GM10266 (cell line): ENCODE measurements around the gene ZNF326.

Source experiments
- DNase-seq: peaks from one replicate; pipeline ENCODE4 v3.0.0; 2012; ENCODE audit errors: extremely low spot score
- CTCF ChIP-seq: IDR thresholded peaks from 2 replicates; pipeline ENCODE4 v1.5.1; 2012; ENCODE audit warnings: mild to moderate bottlenecking, low read depth; ENCODE audit not compliant: control insufficient read depth, insufficient read depth; ENCODE audit errors: missing control alignments

The ZNF326 gene

GRCh38 chr1:90068611-90069280, 73.8 kb downstream of the ZNF326 start:
- DNase-seq: no peak
- no peak for TF ChIP-seq CTCF

GRCh38 chr1:90074137-90074536, 79.2 kb downstream of the ZNF326 start:
- TF ChIP-seq CTCF: no peak
- no peak for DNase-seq

- no peak for TF ChIP-seq CTCF
These were observed 79.7 kb downstream of the ZNF326 start for GRCh38 chr1:90074566-90074965.

DNA sequence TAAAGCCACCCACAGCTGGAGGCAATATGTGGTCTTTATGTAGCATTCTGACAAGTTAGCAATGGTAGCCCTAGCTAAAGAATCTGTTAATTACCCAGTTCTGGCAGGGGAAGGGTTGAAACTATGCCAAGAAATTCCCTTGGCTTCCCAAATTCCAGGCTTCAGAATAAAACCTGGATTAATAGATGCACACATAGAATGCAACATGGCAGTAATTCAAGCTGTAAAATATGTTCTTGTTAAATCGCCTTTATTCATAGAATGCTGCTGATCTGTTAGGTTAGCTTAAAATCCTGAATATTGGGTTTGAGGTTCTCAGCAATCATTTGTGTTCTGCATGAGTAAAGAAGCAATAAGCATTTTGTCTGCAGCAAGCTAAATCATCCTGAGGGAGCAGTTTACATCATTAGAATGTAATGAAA, 80.1 kb downstream of the ZNF326 start:
- no peak for DNase-seq

More at GRCh38 chr1:90074566-90074965, 79.7 kb downstream of the ZNF326 start:
- DNase-seq: no peak

DNA sequence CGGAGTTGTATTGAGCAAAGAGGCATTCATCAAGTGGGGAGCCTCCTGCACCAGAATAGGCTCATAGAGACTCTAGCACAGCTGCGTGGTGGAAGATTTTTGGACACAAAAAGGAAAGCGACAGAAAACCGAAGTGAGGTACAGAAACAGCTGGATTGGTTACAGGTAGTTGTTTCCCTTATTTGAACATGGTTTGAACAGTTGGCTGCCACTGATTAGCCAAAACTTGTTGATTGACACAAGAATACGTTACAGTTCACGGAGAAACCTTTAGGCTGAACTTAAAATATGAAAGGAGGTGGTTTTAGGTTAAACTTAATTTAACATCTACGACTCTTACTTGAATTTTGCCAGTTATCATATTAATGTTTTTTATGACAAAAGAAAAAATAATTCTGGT, 89.1 kb downstream of the ZNF326 start:
- DNase-seq: no peak
- no peak for TF ChIP-seq CTCF

More for the DNA sequence above, 80.1 kb downstream of the ZNF326 start:
- TF ChIP-seq CTCF: no peak
